Calu3 (cell line): ENCODE data around the gene MRPS2. TPM values are rescaled to one million over a fixed set of nuclear protein-coding genes. Genes with fewer than 3 reads are reported as not detected.
"Not testable (repeated sequence)": the region's sequence is repeated elsewhere in the genome, so short reads cannot be mapped to it uniquely, and the experiment has no call there.

ENCODE experiments used
- BruUV-seq: library from RNA; stranded (reverse); fragments of 400-500 nt; replicated peaks from 2 replicates; lab custom pipeline; 2021; lab: Mats Ljungman, UMichigan
- CTCF ChIA-PET: fragments of 300-600 bp; sonication (Branson Sonifier 250); formaldehyde crosslinking; loops from one replicate; lab custom pipeline; 2022; ENCODE audit warnings: antibody characterized with exemption; lab: Charles Lee
- DNase-seq: peaks from one replicate; pipeline ENCODE4 v3.0.0; 2022
- H3K27ac Mint-ChIP-seq: one replicate; pipeline ENCODE4 v1.8.0; 2022; ENCODE audit warnings: mixed read lengths; ENCODE audit not compliant: unreplicated experiment
- H3K27me3 Mint-ChIP-seq: one replicate; pipeline ENCODE4 v1.8.0; 2022; ENCODE audit warnings: mixed read lengths; ENCODE audit not compliant: unreplicated experiment
- H3K36me3 Mint-ChIP-seq: one replicate; pipeline ENCODE4 v1.8.0; 2022; ENCODE audit warnings: mild to moderate bottlenecking, moderate library complexity, mixed read lengths; ENCODE audit not compliant: insufficient read depth, unreplicated experiment
- H3K4me1 Mint-ChIP-seq: one replicate; pipeline ENCODE4 v1.8.0; 2022; ENCODE audit warnings: mild to moderate bottlenecking, low read depth, mixed read lengths; ENCODE audit not compliant: unreplicated experiment
- H3K4me3 Mint-ChIP-seq: one replicate; pipeline ENCODE4 v1.8.0; 2022; ENCODE audit warnings: mild to moderate bottlenecking, low read depth, moderate library complexity, mixed read lengths; ENCODE audit not compliant: unreplicated experiment
- H3K9me3 Mint-ChIP-seq: one replicate; pipeline ENCODE4 v1.8.0; 2022; ENCODE audit warnings: low read depth, mixed read lengths; ENCODE audit not compliant: unreplicated experiment
- CTCF ChIP-seq: fragments of 200-600 bp; IDR thresholded peaks from one replicate; pipeline ENCODE4 v1.8.0; 2022; ENCODE audit warnings: antibody characterized with exemption; ENCODE audit not compliant: unreplicated experiment
- intact Hi-C: fragments of 100-400 bp; cut with micrococcal nuclease; formaldehyde crosslinking; loops from one replicate; pipeline ENCODE4 v1.10.0; 2022; ENCODE audit not compliant: unreplicated experiment
- total RNA-seq: library from RNA; stranded (reverse); gene quantifications from 2 replicates; pipeline ENCODE4 v1.2.3, GENCODE V29; 2022

MRPS2 gene
- total RNA-seq, 1 experiment from 2014 or later = 31.9 TPM

- Mint-ChIP-seq H3K27ac (no peak overlapping the region), H3K27me3 (peaks cover 32% of the 10 kb centered on the region), H3K4me1 (no peaks in the 10 kb centered on the region), H3K4me3 (no peak overlapping the region), H3K9me3 (no peaks in the 10 kb centered on the region), H3K36me3 (no peaks in the 10 kb centered on the region)
- intact Hi-C loops = no loop called here
- DNase-seq = no peak
- no TSS peak for BruUV-seq
- TF ChIP-seq CTCF = no peak
- CTCF ChIA-PET = no interaction called here
Observed at GRCh38 chr9:135455401-135456030, 45.0 kb upstream of the MRPS2 start.

GRCh38 chr9:135456436-135457104, 43.9 kb upstream of the MRPS2 start:
- CTCF ChIA-PET = no interaction called here
- H3K27me3 Mint-ChIP-seq = peaks cover 32% of the 10 kb centered on the region
- H3K9me3 Mint-ChIP-seq = no peaks in the 10 kb centered on the region
- H3K4me3 Mint-ChIP-seq = no peak overlapping the region
- intact Hi-C loops = no loop called here
- H3K27ac Mint-ChIP-seq = no peak overlapping the region
- no peaks in the 10 kb centered on the region for H3K36me3 Mint-ChIP-seq
- TF ChIP-seq CTCF = no peak
- no peaks in the 10 kb centered on the region for H3K4me1 Mint-ChIP-seq
- DNase-seq = no peak
- BruUV-seq = no TSS peak

- intact Hi-C loops, H3K4me1 Mint-ChIP-seq, H3K4me3 Mint-ChIP-seq: not testable (repeated sequence)
Observed at GRCh38 chr9:135458478-135458877, 42.0 kb upstream of the MRPS2 start.

GRCh38 chr9:135461936-135462335, 38.5 kb upstream of the MRPS2 start:
- intact Hi-C loops = no loop called here
- Mint-ChIP-seq H3K36me3 (no peaks in the 10 kb centered on the region), H3K27me3 (no peaks in the 10 kb centered on the region), H3K9me3 (no peaks in the 10 kb centered on the region), H3K4me3 (no peak overlapping the region), H3K4me1 (no peaks in the 10 kb centered on the region), H3K27ac (no peak overlapping the region)
- DNase-seq = no peak
- CTCF ChIA-PET = no interaction called here
- no peak for TF ChIP-seq CTCF
- BruUV-seq = no TSS peak

More at GRCh38 chr9:135458478-135458877, 42.0 kb upstream of the MRPS2 start:
- CTCF ChIA-PET, H3K9me3 Mint-ChIP-seq, H3K36me3 Mint-ChIP-seq, BruUV-seq, H3K27ac Mint-ChIP-seq, DNase-seq: not testable (repeated sequence)
- H3K27me3 Mint-ChIP-seq = peaks cover 29% of the 10 kb centered on the region

- H3K9me3 Mint-ChIP-seq = no peaks in the 10 kb centered on the region
- H3K36me3 Mint-ChIP-seq = no peaks in the 10 kb centered on the region
- no peak overlapping the region for H3K27ac Mint-ChIP-seq
- no peak for DNase-seq
- no TSS peak for BruUV-seq
- TF ChIP-seq CTCF = no peak
- H3K4me3 Mint-ChIP-seq = no peak overlapping the region
- intact Hi-C loops = no loop called here
- CTCF ChIA-PET = interaction anchor here (0.6 kb wide), 2 partner anchors 63 to 337 kb away, joined by 3 to 11 read pairs; no protein-coding TSS in a partner anchor
- H3K4me1 Mint-ChIP-seq = no peaks in the 10 kb centered on the region
- no peaks in the 10 kb centered on the region for H3K27me3 Mint-ChIP-seq
Observed at GRCh38 chr9:135463140-135463539, 37.3 kb upstream of the MRPS2 start.
